Fibroblast of pulmonary artery (primary cell): Measurements from ENCODE around the gene ZBTB16.

Experiments used
- DNase-seq: peaks from one replicate; pipeline ENCODE4 v3.0.0-alpha.2; 2010; ENCODE audit warnings: low read depth
- H3K4me3 ChIP-seq: replicated peaks from 2 replicates; pipeline ENCODE4 v1.5.1; 2011; ENCODE audit warnings: low read depth, mild to moderate bottlenecking, control low read depth, low read length, moderate library complexity
- TF ChIP-seq, protein P1 (sequence below): IDR thresholded peaks from 2 replicates; pipeline ENCODE4 v1.5.1; 2011; ENCODE audit warnings: mild to moderate bottlenecking, control low read depth, low read length, inconsistent platforms; ENCODE audit errors: missing control alignments

ZBTB16 gene

DNA sequence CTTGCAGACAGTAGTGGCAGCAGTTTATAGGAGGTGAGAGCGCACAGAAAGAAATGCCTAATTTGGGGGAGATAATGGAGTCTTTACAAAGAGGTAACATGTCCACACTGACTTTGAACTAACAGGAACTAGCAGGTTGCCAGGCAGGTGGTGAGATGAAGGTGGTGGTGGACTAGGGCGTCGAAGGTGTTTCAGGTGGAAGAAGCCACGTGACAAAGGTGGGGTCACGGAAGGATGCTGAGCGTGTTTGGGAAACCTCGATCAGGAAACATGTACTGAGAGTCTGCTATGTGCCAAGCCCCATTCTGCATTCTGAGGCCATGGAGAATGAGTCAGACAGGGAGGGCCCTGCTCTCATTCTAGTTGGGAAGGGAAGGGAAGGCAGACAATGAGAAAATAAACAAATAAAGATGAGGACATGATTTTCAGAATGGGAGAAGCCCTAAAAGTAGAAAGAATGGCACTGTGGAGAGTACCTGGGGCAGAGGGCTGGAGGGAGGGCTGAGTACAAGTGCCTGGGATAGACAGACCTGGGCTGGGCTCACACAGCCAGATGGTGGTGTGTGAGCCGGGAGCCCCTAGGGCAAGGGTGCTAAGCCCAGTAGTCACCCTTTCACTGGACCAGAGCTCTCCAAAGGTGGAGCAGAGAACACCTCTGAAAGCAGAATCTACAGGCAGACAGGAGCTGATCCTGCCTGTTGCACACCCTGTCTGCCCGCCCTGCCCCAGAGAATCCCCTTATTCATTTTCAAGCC lies 220.5 kb downstream of the ZBTB16 start:
- H3K4me3 ChIP-seq = no peak overlapping the region
- DNase-seq = peak; percentile 74
- TF ChIP-seq, protein P1, sequence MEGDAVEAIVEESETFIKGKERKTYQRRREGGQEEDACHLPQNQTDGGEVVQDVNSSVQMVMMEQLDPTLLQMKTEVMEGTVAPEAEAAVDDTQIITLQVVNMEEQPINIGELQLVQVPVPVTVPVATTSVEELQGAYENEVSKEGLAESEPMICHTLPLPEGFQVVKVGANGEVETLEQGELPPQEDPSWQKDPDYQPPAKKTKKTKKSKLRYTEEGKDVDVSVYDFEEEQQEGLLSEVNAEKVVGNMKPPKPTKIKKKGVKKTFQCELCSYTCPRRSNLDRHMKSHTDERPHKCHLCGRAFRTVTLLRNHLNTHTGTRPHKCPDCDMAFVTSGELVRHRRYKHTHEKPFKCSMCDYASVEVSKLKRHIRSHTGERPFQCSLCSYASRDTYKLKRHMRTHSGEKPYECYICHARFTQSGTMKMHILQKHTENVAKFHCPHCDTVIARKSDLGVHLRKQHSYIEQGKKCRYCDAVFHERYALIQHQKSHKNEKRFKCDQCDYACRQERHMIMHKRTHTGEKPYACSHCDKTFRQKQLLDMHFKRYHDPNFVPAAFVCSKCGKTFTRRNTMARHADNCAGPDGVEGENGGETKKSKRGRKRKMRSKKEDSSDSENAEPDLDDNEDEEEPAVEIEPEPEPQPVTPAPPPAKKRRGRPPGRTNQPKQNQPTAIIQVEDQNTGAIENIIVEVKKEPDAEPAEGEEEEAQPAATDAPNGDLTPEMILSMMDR = no peak

DNA sequence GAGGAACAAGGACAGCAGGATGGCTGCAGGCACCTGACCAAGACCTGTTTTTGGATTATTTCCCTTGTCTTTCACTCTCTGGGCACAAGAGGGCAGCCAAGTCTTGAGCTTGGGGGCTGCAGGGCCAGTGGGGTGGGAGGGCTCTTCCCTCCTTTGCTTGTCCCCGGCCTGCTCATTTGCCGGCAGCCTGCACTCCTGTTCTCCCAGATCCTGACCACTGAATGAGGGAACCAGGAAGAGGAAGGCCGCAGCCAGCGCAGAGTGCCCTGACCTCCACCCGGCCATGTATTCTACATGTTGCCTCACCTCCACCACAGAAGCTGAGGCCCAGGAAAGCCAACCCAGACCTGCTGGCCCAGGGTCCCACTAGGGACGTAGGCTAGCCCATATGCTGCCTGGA lies 221.2 kb downstream of the ZBTB16 start:
- H3K4me3 ChIP-seq = no peak overlapping the region
- TF ChIP-seq, protein P1 = peak; percentile 80
- DNase-seq = peak; percentile 92

- DNase-seq = no peak
- TF ChIP-seq, protein P1 = no peak
- no peak overlapping the region for H3K4me3 ChIP-seq
Observed at GRCh38 chr11:114281388-114281956, 222.0 kb downstream of the ZBTB16 start.

- TF ChIP-seq, protein P1 = no peak
- DNase-seq = no peak
- no peak overlapping the region for H3K4me3 ChIP-seq
Observed at GRCh38 chr11:114282488-114282887, 223.0 kb downstream of the ZBTB16 start.

GRCh38 chr11:114283422-114283821 lies 223.9 kb downstream of the ZBTB16 start:
- H3K4me3 ChIP-seq = no peak overlapping the region
- no peak for DNase-seq
- TF ChIP-seq, protein P1 = no peak

DNA sequence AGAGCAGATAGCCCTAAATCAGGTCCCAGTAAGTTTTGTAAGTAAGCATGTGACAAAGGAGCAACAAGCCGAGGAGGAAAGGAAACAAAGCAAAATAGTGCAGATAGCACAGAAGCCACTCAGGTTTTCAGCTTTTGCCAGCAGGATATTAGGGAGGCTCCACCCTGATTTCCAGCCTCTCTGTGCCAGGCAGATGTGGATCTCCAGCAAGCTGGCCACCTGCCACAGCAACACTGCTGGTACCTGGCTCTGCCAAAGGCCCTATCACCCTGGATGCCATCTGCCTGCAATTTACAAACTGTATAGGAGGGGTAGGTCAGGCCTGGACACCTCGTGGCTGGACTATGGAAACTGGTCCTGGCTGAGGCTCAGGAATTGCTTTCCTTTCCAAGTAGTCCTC lies 224.5 kb downstream of the ZBTB16 start:
- TF ChIP-seq, protein P1 = no peak
- no peak overlapping the region for H3K4me3 ChIP-seq
- DNase-seq = no peak

DNA sequence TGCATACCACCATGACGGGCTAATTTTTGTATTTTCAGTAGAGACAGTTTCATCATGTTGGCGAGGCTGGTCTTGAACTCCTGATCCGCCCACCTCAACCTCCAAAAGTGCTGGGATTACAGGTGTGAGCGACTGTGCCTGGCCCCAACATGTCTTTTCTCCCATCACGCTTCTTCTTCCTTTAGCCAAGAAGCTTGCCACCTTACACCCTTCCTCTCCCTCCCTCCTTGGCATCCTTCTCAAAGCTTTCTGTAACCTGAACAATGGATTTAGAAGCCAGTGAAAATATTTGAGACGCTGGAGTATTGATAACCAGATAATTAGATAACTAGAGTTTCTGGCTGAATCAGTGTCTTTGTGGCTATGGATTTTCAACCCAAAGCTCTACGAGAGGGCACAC lies 225.4 kb downstream of the ZBTB16 start:
- TF ChIP-seq, protein P1 = no peak
- no peak for DNase-seq
- no peak overlapping the region for H3K4me3 ChIP-seq
